T-helper 2 cell treated with Interferon-gamma antibody and Interleukin-4, amounts not matched to agents 100 ng/mL and 5 ng/mL, for 36 hours (primary cell): Measurements from ENCODE around the gene GRK2. TPM values are rescaled to one million over a fixed set of nuclear protein-coding genes. Genes with fewer than 3 reads are reported as not detected.

ENCODE experiments used
- intact Hi-C: fragments of 100-400 bp; cut with micrococcal nuclease; formaldehyde crosslinking; loops from one replicate; pipeline ENCODE4 v1.15.1; 2023
- total RNA-seq: library from RNA; stranded (reverse); gene quantifications from 2 replicates; pipeline ENCODE4 v1.2.3, GENCODE V29; 2022

The GRK2 gene
- total RNA-seq, 1 donor from 2014 or later, result 315 TPM

GRCh38 chr11:67310246-67311050, 44.2 kb downstream of the GRK2 start:
- intact Hi-C loops, result loop anchor here (10.0 kb wide), 1 partner anchor 226 kb away; no protein-coding TSS in a partner anchor

DNA sequence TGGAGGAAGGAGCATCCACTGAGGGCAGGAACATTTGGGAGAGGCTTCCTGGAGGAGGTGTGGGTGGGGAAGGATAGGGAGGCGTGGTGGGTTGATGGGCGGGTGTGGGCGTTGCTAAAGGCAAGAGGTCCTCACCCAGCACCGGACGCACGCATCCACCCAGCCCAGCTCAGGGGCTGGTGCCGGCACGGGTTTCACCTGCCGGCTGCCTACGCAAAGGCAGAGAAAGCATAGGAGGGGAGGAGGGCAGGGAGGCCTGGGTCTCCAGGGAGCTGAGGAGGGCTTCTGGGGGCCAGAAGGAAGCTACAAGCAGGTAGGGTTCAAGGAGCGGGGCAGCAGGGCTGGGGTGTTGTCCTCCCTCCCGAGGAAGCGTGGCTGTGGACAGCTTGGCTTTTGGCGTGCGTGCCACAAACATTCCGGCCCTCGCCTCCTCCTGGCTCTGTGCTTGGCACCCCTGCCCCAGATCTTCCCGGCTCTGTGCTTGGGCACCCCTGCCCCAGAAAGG, 44.8 kb downstream of the GRK2 start:
- intact Hi-C loops, result loop anchor here (10.0 kb wide), 1 partner anchor 226 kb away; no protein-coding TSS in a partner anchor

- intact Hi-C loops, result loop anchor here (10.0 kb wide), 1 partner anchor 227 kb away; no protein-coding TSS in a partner anchor
Measured at GRCh38 chr11:67311556-67312082, 45.3 kb downstream of the GRK2 start.

DNA sequence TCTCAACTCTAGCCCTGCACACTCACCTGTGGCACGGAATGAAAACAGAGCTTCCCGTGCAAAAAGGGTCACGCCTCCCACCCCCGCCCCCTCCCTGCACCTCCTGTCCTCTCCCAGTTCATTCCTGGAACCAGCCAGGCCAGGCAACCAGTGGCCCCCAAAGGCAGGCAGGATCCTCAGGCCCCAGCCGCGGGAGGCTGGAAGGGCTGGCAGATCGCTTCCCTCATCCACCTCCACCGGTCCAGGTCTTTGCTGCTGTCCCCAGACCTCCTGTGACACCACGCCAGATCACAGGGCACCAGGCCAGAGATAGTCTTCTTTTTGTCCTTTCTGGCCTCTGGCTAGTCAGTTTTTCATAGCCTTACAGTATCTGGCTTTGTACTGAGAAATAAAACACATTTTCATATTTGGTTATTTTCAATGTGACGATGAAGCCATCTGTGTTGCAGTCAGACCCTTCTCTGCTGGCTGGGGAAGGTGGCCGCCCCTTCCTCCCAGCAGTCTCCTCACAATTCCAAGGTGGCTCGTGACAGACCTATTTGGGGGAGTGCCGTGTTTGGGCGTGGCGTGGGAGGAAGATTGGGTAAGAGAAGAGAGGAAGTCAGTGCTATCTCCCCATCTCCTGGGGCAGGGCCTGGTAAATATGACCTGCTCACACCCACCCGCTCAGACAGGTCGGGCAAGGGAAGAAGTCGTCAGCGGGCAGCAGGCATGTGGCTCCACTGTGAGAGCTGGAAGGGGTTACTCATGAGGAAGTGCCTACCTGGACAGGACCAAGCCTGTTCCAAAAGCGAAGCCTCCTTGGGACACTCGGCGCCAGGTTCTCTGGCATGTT, 46.1 kb downstream of the GRK2 start:
- intact Hi-C loops, result loop anchor here (10.0 kb wide), 1 partner anchor 228 kb away; no protein-coding TSS in a partner anchor

GRCh38 chr11:67313125-67313890, 47.0 kb downstream of the GRK2 start:
- intact Hi-C loops, result loop anchor here (10.0 kb wide), 1 partner anchor 229 kb away; no protein-coding TSS in a partner anchor

GRCh38 chr11:67314218-67314617, 47.9 kb downstream of the GRK2 start:
- intact Hi-C loops, result loop anchor here (10.0 kb wide), 1 partner anchor 229 kb away; no protein-coding TSS in a partner anchor

GRCh38 chr11:67315325-67315909, 49.1 kb downstream of the GRK2 start:
- intact Hi-C loops, result loop anchor here (10.0 kb wide), 1 partner anchor 231 kb away; no protein-coding TSS in a partner anchor

DNA sequence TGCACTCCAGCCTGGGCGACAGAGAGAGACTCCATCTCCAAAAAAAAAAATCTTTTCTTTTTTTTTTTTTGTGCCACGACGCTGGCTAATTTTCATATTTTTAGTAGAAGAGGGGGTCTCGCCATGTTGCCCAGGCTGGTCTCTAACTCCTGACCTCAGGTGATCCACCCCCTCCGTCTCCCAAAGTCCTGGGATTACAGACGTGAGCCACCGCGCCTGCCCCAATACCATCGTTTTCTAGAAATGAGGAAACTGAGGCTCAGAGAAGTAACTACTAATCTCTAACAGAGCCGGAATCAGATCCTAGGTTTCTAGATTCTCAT, 50.6 kb downstream of the GRK2 start:
- intact Hi-C loops, result loop anchor here (1.0 to 10.0 kb wide), 7 partner anchors 14 to 232 kb away; partner anchors contain the start of genes GRK2, POLD4 and SSH3

GRCh38 chr11:67317205-67317887, 51.1 kb downstream of the GRK2 start:
- intact Hi-C loops, result loop anchor here (1.0 to 10.0 kb wide), 7 partner anchors 15 to 233 kb away; partner anchors contain the start of genes GRK2, POLD4 and SSH3

- intact Hi-C loops, result loop anchor here (1.0 to 10.0 kb wide), 7 partner anchors 15 to 233 kb away; partner anchors contain the start of genes GRK2, POLD4 and SSH3
Measured at GRCh38 chr11:67317888-67318555, 51.7 kb downstream of the GRK2 start.

DNA sequence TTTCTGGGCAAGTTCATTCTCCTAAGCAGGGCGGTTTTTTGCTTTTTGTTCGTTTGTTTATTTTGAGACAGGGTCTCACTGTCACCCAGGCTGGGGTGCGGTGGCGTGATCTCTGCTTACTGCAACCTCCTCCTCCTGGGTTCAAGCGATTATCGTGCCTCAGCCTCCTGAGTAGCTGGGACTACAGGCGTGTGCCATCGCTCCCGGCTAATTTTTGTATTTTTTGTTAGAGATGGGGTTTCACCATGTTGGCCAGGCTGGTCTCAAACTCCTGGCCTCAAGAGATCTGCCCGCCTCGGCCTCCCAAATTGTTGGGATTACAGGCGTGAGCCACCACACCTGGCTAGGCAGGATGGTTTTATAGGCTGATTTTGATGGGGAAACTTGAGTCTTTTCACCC, 52.6 kb downstream of the GRK2 start:
- intact Hi-C loops, result loop anchor here (10.0 kb wide), 1 partner anchor 234 kb away; no protein-coding TSS in a partner anchor

DNA sequence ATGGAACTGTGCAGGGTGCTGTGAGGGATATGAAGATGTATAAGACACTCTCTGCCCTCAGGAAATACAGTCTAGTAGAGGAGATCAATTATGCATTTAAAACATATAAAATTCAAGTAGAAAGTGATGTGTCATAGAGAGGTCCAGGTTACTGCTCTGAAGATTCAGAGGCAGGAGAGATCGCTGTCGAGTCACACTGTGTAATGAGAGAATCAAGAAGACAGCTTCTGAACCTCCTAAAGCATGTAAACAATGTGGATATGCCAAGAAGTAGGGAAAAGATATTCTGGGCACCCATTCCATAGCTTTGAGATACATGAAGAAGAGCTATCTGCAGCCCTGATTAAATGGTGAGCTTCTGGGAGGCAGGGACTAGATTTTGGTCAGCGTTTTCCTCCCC, 53.7 kb downstream of the GRK2 start:
- intact Hi-C loops, result no loop called here

DNA sequence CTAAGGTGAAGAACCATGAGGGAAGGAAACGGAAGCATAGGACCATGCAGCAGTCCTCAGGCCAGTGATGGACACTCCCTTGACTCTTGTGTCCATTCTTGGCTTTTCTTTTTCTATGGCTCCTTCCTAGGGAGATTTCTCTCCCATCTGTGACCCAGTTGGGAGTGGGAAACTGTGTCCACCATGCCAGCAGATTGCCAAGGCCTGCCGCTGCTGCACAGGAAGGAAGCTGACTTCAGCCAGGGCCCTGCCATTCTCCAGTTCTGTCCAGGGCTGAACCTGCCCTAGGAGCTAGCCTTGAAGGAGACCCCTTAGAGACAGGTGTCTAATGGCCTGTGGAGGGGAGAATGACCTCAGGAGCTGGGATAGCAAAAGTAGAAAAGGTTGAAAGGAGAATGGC, 54.4 kb downstream of the GRK2 start:
- intact Hi-C loops, result no loop called here

- intact Hi-C loops, result no loop called here
Measured at GRCh38 chr11:67321313-67321871, 55.1 kb downstream of the GRK2 start.

GRCh38 chr11:67322049-67322448, 55.8 kb downstream of the GRK2 start:
- intact Hi-C loops, result no loop called here

DNA sequence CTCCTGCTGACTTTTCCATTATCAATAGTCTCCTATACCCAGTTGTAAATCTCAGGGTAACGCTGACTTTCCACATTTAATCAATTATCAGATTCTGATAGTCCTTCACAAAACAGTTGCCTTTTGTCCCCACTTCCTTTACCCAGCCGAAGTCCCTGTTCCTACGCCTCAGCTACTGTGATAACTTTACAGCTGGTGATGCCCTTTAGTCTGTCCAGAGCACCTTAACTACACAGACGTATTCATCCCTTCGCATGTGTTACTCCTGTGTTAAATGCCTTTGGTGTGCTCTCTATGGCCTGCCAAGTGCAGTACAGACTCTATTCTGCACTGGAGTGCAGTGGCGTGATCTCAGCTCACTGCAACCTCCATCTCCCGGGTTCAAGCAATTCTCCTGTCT, 57.3 kb downstream of the GRK2 start:
- intact Hi-C loops, result no loop called here

- intact Hi-C loops, result no loop called here
Measured at GRCh38 chr11:67332081-67332691, 65.9 kb downstream of the GRK2 start.
